NCI-H2171 (cell line): ENCODE measurements around the gene COLGALT1.
"Not testable (repeated sequence)": the region's sequence is repeated elsewhere in the genome, so short reads cannot be mapped to it uniquely, and the experiment has no call there.

Experiments used
- DNase-seq: peaks from one replicate; lab custom pipeline; 2025; lab: John Stamatoyannopoulos, UW

COLGALT1 gene

GRCh38 chr19:17555480-17555928, at the start of gene COLGALT1:
Gene COLGALT1, plus strand, starts transcription at chr19:17555649. Its CDS starts 65 bp downstream, at chr19:17555714.
- DNase-seq, result peak; percentile 97

- DNase-seq, result no peak
Observed at GRCh38 chr19:17506745-17507144, 48.7 kb upstream of the COLGALT1 start.

GRCh38 chr19:17508558-17508933, 46.9 kb upstream of the COLGALT1 start:
- not testable (repeated sequence) for DNase-seq

GRCh38 chr19:17510220-17510993, 45.0 kb upstream of the COLGALT1 start:
- no peak for DNase-seq

GRCh38 chr19:17511724-17512573, 43.5 kb upstream of the COLGALT1 start:
- DNase-seq, result peak; percentile 69

DNA sequence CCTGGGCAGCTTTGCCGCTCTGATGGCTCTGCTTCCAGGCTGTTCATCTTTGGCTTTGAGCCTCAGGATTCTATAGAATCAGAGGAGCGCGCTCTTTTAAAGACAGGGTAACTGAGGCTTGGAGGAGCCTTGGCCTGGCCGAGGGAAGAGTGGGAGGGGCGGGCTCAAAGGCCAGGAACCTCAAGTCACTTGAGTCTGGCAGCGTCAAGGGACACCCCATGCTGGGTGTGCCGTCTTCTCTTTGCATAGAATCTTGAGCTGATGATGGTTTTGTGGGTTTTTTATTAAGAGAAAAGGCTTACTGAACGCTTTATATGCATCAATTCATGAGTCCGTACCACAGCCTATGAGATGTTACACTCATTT, 42.9 kb upstream of the COLGALT1 start:
- DNase-seq, result no peak

- no peak for DNase-seq
Observed at GRCh38 chr19:17515408-17516149, 39.9 kb upstream of the COLGALT1 start.

DNA sequence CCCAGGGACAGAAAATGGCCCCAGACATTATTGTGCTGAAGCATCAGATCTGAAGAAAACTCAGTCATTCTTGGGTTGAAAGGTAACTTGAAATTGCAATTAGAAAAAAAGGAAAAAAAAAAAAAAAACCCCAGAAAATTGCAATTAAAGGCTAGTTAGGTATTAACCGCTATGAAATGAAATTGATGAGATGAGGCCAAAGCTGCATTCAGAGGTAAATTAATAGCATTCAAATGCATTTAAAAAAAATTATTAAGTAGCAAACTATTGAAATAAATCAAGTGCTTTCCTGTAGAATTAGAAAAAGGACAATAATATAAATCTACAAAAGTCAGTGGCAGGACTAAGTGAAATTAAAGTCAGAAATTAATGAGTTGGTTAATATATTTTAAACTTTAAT, 37.6 kb upstream of the COLGALT1 start:
- DNase-seq, result no peak

DNA sequence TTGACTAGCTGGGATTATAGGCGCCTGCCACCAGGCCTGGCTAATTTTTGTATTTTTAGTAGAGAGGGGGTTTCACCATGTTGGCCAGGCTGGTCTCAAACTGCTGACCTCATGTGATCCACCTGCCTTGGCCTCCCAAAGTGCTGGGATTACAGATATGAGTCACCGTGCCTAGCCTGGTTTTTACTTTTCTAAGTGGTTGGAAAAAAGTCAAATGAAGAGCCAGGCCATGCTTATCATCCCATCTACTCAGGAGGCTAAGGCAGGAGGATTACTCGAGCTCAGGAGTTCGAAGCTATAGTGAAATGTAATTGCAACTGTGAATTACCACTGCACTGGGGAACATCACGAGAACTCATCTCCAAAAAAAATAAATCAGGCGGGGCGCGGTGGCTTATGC, 36.8 kb upstream of the COLGALT1 start:
- DNase-seq, result not testable (repeated sequence)

DNA sequence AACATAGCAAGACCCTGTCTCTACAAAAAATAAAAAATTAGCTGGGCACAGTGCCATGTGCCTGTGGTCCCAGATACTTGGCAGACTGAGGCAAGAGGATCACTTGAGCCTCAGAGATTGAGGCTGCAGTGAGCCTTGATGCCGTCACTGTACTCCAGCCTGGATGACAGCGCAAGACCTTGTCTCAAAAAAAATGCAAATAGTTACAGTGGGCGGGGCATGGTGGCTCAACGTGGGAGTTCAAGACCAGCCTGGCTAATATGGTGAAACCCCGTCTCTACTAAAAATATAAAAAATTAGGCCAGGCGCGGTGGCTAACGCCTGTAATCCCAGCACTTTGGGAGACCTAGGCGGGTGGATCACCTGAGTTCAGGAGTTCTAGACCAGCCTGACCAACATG, 35.5 kb upstream of the COLGALT1 start:
- DNase-seq, result no peak

GRCh38 chr19:17520865-17521264, 34.6 kb upstream of the COLGALT1 start:
- no peak for DNase-seq

DNA sequence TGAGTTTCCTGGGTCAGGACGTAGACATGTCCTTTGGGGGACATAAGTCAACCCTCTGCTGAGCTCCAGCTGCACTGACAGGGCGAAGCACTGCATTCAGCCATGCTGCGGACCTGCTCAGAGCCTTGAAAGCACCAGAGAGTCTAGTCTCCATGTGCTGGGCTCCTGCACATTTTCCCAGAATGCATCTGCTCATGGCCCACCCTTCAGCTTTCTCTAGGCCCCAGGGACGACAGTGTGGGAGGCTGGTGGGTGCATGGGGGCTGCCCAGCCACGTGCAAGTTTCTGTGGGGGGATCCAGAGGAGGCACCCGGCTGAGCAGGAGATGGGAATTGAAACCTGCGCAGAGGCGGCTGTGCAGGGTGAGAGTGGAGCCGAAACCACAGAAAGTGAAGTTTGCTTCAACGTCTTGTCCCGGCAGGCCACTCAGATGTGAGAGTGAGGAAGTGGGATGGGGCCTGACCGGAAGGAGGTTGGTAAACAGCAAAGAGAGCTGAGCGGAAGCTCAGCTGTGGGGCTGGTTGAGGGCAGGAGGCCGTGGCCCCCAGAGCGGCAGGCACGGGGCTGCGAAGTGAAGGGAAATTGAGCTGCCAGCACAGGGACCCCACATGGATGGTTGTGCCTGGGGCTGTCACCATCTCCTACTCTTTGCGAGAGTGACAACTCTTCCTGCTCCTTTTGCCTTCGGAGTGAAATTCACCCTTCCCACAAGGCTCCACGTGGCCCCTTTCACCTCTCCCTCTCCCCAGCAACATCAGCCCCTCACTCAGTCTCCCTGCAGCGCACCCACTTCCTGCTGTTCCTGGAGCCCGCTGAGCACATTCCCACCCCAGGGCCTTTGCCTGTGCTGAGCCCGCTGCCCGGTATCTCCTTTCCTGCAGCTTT, 32.2 kb upstream of the COLGALT1 start:
- no peak for DNase-seq

DNA sequence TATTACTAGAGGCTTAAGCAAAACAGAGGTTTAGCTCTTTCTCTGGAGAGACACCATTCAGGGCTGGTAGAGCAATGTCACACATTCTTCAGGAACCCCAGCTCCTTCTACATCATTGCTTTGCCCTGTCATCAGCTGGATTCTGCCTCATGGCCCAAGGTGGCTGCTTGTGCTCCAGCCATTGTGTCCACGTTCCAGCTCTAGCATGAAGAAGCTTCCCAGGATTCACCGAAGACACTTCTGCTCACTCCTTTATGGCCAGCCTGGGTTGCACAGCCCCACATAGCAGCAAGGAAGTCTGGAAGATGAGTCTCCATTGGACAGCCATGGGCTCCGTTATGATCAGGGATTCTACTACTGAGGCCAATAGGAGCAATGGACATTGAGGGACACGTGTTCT, 30.8 kb upstream of the COLGALT1 start:
- no peak for DNase-seq

GRCh38 chr19:17525141-17525540, 30.3 kb upstream of the COLGALT1 start:
- no peak for DNase-seq

GRCh38 chr19:17526922-17527321, 28.5 kb upstream of the COLGALT1 start:
- no peak for DNase-seq

DNA sequence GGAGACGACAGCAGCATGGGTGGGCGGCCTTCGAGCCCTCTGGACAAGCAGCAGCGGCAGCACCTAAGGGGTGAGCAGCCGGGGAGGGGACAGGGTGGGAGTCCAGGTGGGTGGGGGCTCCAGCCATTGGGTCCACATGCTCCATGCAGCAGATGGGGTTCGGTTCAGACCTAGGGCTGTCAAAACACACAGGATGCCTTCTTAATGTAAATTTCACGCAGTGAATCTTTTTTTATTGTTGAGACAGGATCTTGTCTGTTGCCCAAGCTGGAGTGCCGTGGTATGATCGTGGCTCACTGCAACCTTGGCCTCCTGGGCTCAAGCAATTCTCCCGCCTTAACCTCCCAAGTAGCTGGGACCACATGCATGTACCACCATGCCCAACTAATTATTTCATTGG, 28.1 kb upstream of the COLGALT1 start:
- DNase-seq, result no peak

DNA sequence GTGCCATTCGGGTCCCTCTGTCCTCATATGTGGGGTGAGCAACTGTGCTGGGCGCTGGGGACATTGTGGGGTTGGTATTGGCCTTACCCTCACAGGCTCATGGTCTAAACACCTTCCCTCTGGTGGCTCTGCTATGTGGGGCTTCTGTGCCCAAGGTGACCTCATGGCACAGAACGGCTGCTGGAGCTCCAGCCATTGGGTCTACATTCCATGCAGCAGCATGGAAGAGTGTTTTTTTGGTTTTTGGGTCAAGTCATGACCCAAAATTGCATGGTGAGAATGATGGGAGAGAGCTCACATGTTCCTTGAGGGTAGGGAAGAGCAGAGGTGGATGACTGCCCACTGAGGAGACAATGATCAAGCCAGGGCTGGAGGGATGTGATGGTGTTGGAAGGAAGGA, 26.8 kb upstream of the COLGALT1 start:
- DNase-seq, result no peak

- DNase-seq, result no peak
Observed at GRCh38 chr19:17529239-17530158, 25.9 kb upstream of the COLGALT1 start.

GRCh38 chr19:17530586-17530985, 24.9 kb upstream of the COLGALT1 start:
- DNase-seq, result no peak

- DNase-seq, result no peak
Observed at GRCh38 chr19:17532116-17532515, 23.3 kb upstream of the COLGALT1 start.
